Gastroesophageal sphincter (tissue), 3 donors: ENCODE data around the gene CACNA2D3.

Experiments used
- CTCF ChIP-seq, 4 experiments: fragments of 200-600 bp in 2 of 4; fragments of 450-650 bp in 2 of 4; sonication (generic) in 1 of 4; IDR thresholded peaks; one replicate each; pipeline ENCODE4 v1.5.1; 2017 to 2019; ENCODE audit warnings: antibody characterized with exemption in 4 of 4, mild to moderate bottlenecking in 2 of 4, moderate library complexity in 2 of 4
- EP300 ChIP-seq: sonication (generic); formaldehyde crosslinking; IDR thresholded peaks from one replicate; pipeline ENCODE4 v1.6.1; 2017; ENCODE audit warnings: antibody characterized with exemption, mild to moderate bottlenecking
- POLR2A ChIP-seq, 2 donors: fragments of 450-650 bp; IDR thresholded peaks; one replicate each; pipeline ENCODE4 v1.6.1; 2017; ENCODE audit warnings: antibody characterized with exemption in 2 of 2, mild to moderate bottlenecking in 2 of 2, moderate library complexity in 1 of 2

DNA sequence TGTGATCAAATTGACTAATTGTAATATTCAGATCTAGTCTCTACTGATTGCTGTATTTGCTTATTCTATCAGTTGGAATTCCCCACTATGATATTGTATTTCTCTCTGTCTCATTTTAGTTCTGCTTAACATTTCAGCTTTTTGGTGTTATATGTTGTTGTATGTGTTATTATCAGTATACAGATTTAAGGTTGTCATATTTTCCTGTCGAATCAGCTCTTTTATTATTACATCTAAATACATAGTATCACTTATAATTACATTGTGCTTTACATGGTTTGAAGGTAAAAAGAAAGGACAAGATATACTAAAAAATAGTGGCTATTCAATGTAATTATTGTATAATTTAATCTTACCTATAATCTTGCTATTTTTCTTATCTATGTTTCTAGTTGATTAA, 598.3 kb downstream of the CACNA2D3 start:
- TF ChIP-seq CTCF (IDR thresholded peaks at IDR 0.05), result no peak
- TF ChIP-seq EP300, result no peak
- no peak for TF ChIP-seq POLR2A (IDR thresholded peaks at IDR 0.05)
